Right atrium auricular region (tissue), 2 donors: Measurements from ENCODE around the gene MICAL2. TPM values are rescaled to one million over a fixed set of nuclear protein-coding genes. Genes with fewer than 3 reads are reported as not detected.

Experiments
- DNase-seq: peaks from one replicate; pipeline ENCODE4 v3.0.0-alpha.2; 2019; ENCODE audit warnings: low spot score
- H3K27ac ChIP-seq, 2 donors: fragments of 200-600 bp; sonication (generic); 1 replicate in 1 of 2; 2 replicates in 1 of 2; pipeline ENCODE4 v1.5.1; 2016 to 2019
- H3K27me3 ChIP-seq, 2 donors: fragments of 200-600 bp; sonication (generic); one replicate each; pipeline versions ENCODE4 v1.5.1 to v1.6.0; 2017 to 2019
- H3K36me3 ChIP-seq: fragments of 200-600 bp; sonication (generic); one replicate; pipeline ENCODE4 v1.5.1; 2016
- H3K4me1 ChIP-seq, 2 donors: fragments of 200-600 bp; sonication (generic); one replicate each; pipeline versions ENCODE4 v1.5.1 to v1.6.0; 2017 to 2019
- H3K4me3 ChIP-seq, 2 donors: fragments of 200-600 bp; sonication (generic); 1 replicate in 1 of 2; 2 replicates in 1 of 2; pipeline ENCODE4 v1.5.1; 2017 to 2019; ENCODE audit warnings: mild to moderate bottlenecking in 1 of 2, moderate library complexity in 1 of 2
- H3K9me3 ChIP-seq, 2 donors: fragments of 200-600 bp; sonication (generic); one replicate each; pipeline ENCODE4 v1.5.1; 2019
- CTCF ChIP-seq, 2 donors: fragments of 200-600 bp; sonication (generic); IDR thresholded peaks; one replicate each; pipeline ENCODE4 v1.5.1; 2019; ENCODE audit warnings: antibody characterized with exemption in 2 of 2
- total RNA-seq, 2 donors: library from RNA; depleted of rRNA; stranded (reverse); fragments of >200 nt; gene quantifications; one replicate each; pipeline ENCODE4 v1.1.0, GENCODE V29; 2016

The MICAL2 gene
- total RNA-seq, 2 donors from 2014 or later, result 77.6 to 84.5 TPM

- Histone ChIP-seq H3K4me3 (no peak overlapping the region), H3K4me1 (peaks cover 0 to 63% of the 10 kb centered on the region in 2 donors), H3K27ac (no peak overlapping the region), H3K9me3 (no peaks in the 10 kb centered on the region), H3K27me3 (no peaks in the 10 kb centered on the region), H3K36me3 (no peaks in the 10 kb centered on the region)
- no peak for DNase-seq
- TF ChIP-seq CTCF (IDR thresholded peaks at IDR 0.05), result no peak
These were observed 85.9 kb downstream of the MICAL2 start for GRCh38 chr11:12196308-12196707.

- Histone ChIP-seq H3K4me3 (no peak overlapping the region), H3K9me3 (no peaks in the 10 kb centered on the region), H3K36me3 (no peaks in the 10 kb centered on the region), H3K4me1 (peaks cover 0 to 69% of the 10 kb centered on the region in 2 donors), H3K27ac (no peak overlapping the region), H3K27me3 (no peaks in the 10 kb centered on the region)
- no peak for DNase-seq
- TF ChIP-seq CTCF (IDR thresholded peaks at IDR 0.05), result no peak
These were observed 86.5 kb downstream of the MICAL2 start for GRCh38 chr11:12196872-12197271.

GRCh38 chr11:12198251-12199222 is 88.1 kb downstream of the MICAL2 start:
- Histone ChIP-seq H3K9me3 (no peaks in the 10 kb centered on the region), H3K36me3 (no peaks in the 10 kb centered on the region), H3K27ac (peak overlapping the region; percentile 27 to 40), H3K27me3 (no peaks in the 10 kb centered on the region), H3K4me1 (peaks cover 0 to 65% of the 10 kb centered on the region in 2 donors), H3K4me3 (no peak overlapping the region)
- no peak for TF ChIP-seq CTCF (IDR thresholded peaks at IDR 0.05)
- DNase-seq, result no peak

- Histone ChIP-seq H3K9me3 (no peaks in the 10 kb centered on the region), H3K4me3 (no peak overlapping the region), H3K36me3 (peaks cover 3% of the 10 kb centered on the region), H3K27me3 (no peaks in the 10 kb centered on the region), H3K4me1 (peaks cover 0 to 56% of the 10 kb centered on the region in 2 donors), H3K27ac (peak overlapping the region; percentile 82 to 88)
- no peak for DNase-seq
- no peak for TF ChIP-seq CTCF (IDR thresholded peaks at IDR 0.05)
These were observed 89.0 kb downstream of the MICAL2 start for GRCh38 chr11:12199231-12199948.

GRCh38 chr11:12200279-12200990 is 90.0 kb downstream of the MICAL2 start:
- H3K4me1 ChIP-seq, result peaks cover 0 to 49% of the 10 kb centered on the region in 2 donors
- peak overlapping the region; percentile 82 to 88 for H3K27ac ChIP-seq

More at GRCh38 chr11:12200279-12200990, 90.0 kb downstream of the MICAL2 start:
- H3K4me3 ChIP-seq, result no peak overlapping the region
- no peak for DNase-seq
- H3K27me3 ChIP-seq, result no peaks in the 10 kb centered on the region
- peaks cover 11% of the 10 kb centered on the region for H3K36me3 ChIP-seq
- no peaks in the 10 kb centered on the region for H3K9me3 ChIP-seq
- TF ChIP-seq CTCF (IDR thresholded peaks at IDR 0.05), result no peak
